GM20000 (cell line): ENCODE results near the gene ALPG.
"Not testable (repeated sequence)": the region's sequence is repeated elsewhere in the genome, so short reads cannot be mapped to it uniquely, and the experiment has no call there.

ENCODE experiments used
- DNase-seq: peaks from one replicate; pipeline ENCODE4 v3.0.0; 2012; ENCODE audit warnings: low spot score
- TF ChIP-seq, protein P1 (sequence below): IDR thresholded peaks from 2 replicates; pipeline ENCODE4 v1.5.1; 2012; ENCODE audit warnings: mild to moderate bottlenecking, control low read depth; ENCODE audit errors: extremely low read depth, missing control alignments

Gene ALPG

GRCh38 chr2:232422051-232422450 lies 15.4 kb downstream of the ALPG start:
- peak; percentile 10 for DNase-seq
- TF ChIP-seq, protein P1, sequence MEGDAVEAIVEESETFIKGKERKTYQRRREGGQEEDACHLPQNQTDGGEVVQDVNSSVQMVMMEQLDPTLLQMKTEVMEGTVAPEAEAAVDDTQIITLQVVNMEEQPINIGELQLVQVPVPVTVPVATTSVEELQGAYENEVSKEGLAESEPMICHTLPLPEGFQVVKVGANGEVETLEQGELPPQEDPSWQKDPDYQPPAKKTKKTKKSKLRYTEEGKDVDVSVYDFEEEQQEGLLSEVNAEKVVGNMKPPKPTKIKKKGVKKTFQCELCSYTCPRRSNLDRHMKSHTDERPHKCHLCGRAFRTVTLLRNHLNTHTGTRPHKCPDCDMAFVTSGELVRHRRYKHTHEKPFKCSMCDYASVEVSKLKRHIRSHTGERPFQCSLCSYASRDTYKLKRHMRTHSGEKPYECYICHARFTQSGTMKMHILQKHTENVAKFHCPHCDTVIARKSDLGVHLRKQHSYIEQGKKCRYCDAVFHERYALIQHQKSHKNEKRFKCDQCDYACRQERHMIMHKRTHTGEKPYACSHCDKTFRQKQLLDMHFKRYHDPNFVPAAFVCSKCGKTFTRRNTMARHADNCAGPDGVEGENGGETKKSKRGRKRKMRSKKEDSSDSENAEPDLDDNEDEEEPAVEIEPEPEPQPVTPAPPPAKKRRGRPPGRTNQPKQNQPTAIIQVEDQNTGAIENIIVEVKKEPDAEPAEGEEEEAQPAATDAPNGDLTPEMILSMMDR: no peak

DNA sequence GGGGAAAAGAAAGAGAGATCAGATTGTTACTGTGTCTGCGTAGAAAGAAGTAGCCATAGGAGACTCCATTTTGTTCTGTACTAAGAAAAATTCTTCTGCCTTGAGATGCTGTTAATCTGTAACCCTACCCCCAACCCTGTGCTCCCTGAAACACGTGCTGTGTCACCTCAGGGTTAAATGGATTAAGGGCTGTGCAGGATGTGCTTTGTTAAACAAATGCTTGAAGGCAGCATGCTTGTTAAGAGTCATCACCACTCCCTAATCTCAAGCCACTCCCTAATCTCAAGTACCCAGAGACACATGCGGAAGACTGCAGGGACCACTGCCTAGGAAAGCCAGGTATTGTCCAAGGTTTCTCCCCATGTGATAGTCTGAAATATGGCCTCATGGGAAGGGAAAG lies 16.4 kb downstream of the ALPG start:
- not testable (repeated sequence) for DNase-seq

- not testable (repeated sequence) for DNase-seq
Observed at GRCh38 chr2:232423407-232423806, 16.8 kb downstream of the ALPG start.

GRCh38 chr2:232431705-232432590 lies 25.3 kb downstream of the ALPG start:
- DNase-seq: no peak

GRCh38 chr2:232432598-232433184 lies 26.0 kb downstream of the ALPG start:
- TF ChIP-seq, protein P1: no peak
- DNase-seq: no peak

More at GRCh38 chr2:232431705-232432590, 25.3 kb downstream of the ALPG start:
- TF ChIP-seq, protein P1: no peak

- DNase-seq: not testable (repeated sequence)
Observed at GRCh38 chr2:232433622-232434021, 27.0 kb downstream of the ALPG start.

DNA sequence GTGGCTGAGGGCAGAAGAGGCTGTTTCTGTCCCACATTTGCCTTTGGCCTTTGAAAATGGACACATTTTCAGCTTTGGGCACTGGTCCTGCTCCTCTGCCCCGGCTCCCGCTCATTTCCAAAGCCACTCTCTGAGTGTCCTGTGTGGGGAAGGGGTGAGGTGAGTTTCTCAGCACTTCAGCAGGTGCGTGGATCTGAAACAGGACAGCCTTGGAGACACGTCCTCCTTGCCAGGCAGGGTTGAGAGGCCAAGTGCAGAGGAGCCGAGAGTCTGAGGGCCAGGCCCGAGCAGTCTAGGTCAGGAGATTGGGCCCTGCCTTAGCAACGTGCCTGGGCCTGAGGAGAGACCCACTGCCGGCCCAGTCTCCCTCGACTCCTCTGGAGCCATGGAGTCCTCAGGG lies 27.4 kb downstream of the ALPG start:
- DNase-seq: no peak
- TF ChIP-seq, protein P1: no peak

GRCh38 chr2:232434563-232435374 lies 28.1 kb downstream of the ALPG start:
- TF ChIP-seq, protein P1: no peak
- DNase-seq: no peak

DNA sequence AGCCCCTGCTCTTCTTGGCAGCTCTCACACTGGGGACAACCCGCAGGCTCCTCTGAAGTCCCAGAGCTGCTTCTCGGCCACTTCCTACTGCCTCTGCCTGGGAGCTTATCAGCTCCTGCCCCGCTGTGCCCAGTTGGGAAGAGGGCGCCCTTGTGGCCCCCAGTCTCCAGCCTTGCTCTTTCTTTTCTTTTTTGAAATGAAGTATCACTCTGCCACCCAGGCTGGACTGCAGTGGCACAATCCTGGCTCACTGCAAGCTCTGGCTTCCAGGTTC lies 28.7 kb downstream of the ALPG start:
- DNase-seq: no peak
- TF ChIP-seq, protein P1: no peak
